MM.1S (cell line): Measurements from ENCODE around the gene TNK2.
"Not testable (repeated sequence)": the region's sequence is repeated elsewhere in the genome, so short reads cannot be mapped to it uniquely, and the experiment has no call there.

Experiments
- EZH2 ChIP-seq: fragments of 300-600 bp; sonication (generic); optimal IDR thresholded peaks from 2 replicates; pipeline ENCODE3; 2017; ENCODE audit warnings: low read depth, mild to moderate bottlenecking, antibody characterized with exemption, low read length, mixed read lengths
- TF ChIP-seq, protein P1 (sequence below): fragments of 300-600 bp; sonication (generic); IDR thresholded peaks from 2 replicates; pipeline ENCODE4 v1.5.1; 2016; ENCODE audit warnings: antibody characterized with exemption, low read length, mixed read lengths

- TF ChIP-seq, protein P1, sequence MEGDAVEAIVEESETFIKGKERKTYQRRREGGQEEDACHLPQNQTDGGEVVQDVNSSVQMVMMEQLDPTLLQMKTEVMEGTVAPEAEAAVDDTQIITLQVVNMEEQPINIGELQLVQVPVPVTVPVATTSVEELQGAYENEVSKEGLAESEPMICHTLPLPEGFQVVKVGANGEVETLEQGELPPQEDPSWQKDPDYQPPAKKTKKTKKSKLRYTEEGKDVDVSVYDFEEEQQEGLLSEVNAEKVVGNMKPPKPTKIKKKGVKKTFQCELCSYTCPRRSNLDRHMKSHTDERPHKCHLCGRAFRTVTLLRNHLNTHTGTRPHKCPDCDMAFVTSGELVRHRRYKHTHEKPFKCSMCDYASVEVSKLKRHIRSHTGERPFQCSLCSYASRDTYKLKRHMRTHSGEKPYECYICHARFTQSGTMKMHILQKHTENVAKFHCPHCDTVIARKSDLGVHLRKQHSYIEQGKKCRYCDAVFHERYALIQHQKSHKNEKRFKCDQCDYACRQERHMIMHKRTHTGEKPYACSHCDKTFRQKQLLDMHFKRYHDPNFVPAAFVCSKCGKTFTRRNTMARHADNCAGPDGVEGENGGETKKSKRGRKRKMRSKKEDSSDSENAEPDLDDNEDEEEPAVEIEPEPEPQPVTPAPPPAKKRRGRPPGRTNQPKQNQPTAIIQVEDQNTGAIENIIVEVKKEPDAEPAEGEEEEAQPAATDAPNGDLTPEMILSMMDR: not testable (repeated sequence)
- TF ChIP-seq EZH2: not testable (repeated sequence)
Measured at GRCh38 chr3:195824425-195825190, 83.7 kb downstream of the TNK2 start.
